ENCODE results near the gene LPAR3. TPM values are rescaled to one million over a fixed set of nuclear protein-coding genes. Genes with fewer than 3 reads are reported as not detected.

Gene LPAR3
- total and polyA plus RNA-seq, 2 of the 4 experiments (the other 2 are of a cell fraction) = 0.09 to 0.18 TPM

DNA sequence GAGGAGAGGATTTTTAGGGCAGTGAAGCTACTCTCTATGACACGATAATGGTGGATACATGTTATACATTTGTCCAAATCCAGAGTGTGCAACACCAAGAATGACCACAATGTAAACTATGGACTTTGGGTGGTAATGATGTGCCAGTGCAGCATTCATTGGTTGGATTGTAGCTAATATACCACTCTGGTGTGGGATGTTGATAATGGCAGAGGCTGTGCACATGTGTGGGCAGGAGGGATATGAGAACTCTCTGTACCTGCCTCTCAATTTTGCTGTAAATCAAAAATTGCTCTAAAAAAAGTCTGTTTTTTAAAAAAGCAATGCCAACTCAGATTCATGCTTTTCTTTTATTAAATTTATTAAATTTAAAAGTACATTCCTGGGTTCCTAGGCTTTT is 27.2 kb upstream of the LPAR3 start:
- no peak overlapping the region for H3K56ac ChIP-seq (ENCODE audit: extremely low read depth, insufficient read depth, low read length)
- H3K9ac ChIP-seq (ENCODE audit: low read depth, low read length) = no peak overlapping the region
- no peak overlapping the region for H4K91ac ChIP-seq (ENCODE audit: insufficient read depth, low read depth, low read length)
- no peak overlapping the region for H3K23ac ChIP-seq (ENCODE audit: low read depth, low read length)
- in situ Hi-C loops (cut with MboI; ENCODE audit: low sequenced_read_pairs) = loop anchor here (10.0 kb wide), 1 partner anchor 785 kb away; no protein-coding TSS in a partner anchor
- H3K18ac ChIP-seq (ENCODE audit: low read depth, low read length) = no peak overlapping the region
- dilution Hi-C loops (cut with HindIII; ENCODE audit: low sequenced_read_pairs, unreplicated experiment) = no loop called here
- no peak overlapping the region for H2BK5ac ChIP-seq (ENCODE audit: low read depth, low read length, poor library complexity, severe bottlenecking)
- H2BK15ac ChIP-seq (ENCODE audit: low read depth, low read length) = no peak overlapping the region
- no peak overlapping the region for H2AK5ac ChIP-seq (ENCODE audit: low read depth, low read length)
- H3K27me3 ChIP-seq (ENCODE audit: control insufficient read depth, insufficient read depth, low read length) = peaks cover 29% of the 10 kb centered on the region
- H3K9me3 ChIP-seq (ENCODE audit: control insufficient read depth, insufficient read depth, low read length) = no peaks in the 10 kb centered on the region
- H2AFZ ChIP-seq (replicated peaks; ENCODE audit: low read length, poor library complexity) = no peak overlapping the region
- ChIA-PET CTCF (no interaction called here), POLR2A (ENCODE audit: unreplicated experiment) (interaction anchor here (0.5 kb wide), 1 partner anchor 802 kb away, joined by 3 read pairs; no protein-coding TSS in a partner anchor)
- H4K8ac ChIP-seq (ENCODE audit: low read depth in 2 of 2, low read length in 2 of 2) = no peak overlapping the region
- no peak overlapping the region for H2BK20ac ChIP-seq (ENCODE audit: low read depth, low read length)
- no peak overlapping the region for H3K14ac ChIP-seq (replicated peaks; ENCODE audit: low read depth, low read length)
- no peaks in the 10 kb centered on the region for H3K36me3 ChIP-seq (ENCODE audit: control insufficient read depth, insufficient read depth, low read length)
- H3K27ac ChIP-seq (ENCODE audit: insufficient read depth, low read length) = no peak overlapping the region
- ATAC-seq (ENCODE audit: low read depth) = no peak
- no peak overlapping the region for H3K4me2 ChIP-seq (ENCODE audit: low read depth, low read length)
- H2BK120ac ChIP-seq (ENCODE audit: low read depth, low read length) = no peak overlapping the region
- no peak for TF ChIP-seq FOS (IDR thresholded peaks at IDR 0.05; ENCODE audit: low read depth, low read length)
- TF ChIP-seq BHLHE40 (IDR thresholded peaks at IDR 0.05; ENCODE audit: low read depth, low read length) = no peak
- TF ChIP-seq POLR2A (IDR thresholded peaks at IDR 0.05; ENCODE audit: low read depth, low read length) = no peak
- TF ChIP-seq CHD1 (IDR thresholded peaks at IDR 0.05; ENCODE audit: low read depth, low read length) = no peak
- TF ChIP-seq, protein P1, sequence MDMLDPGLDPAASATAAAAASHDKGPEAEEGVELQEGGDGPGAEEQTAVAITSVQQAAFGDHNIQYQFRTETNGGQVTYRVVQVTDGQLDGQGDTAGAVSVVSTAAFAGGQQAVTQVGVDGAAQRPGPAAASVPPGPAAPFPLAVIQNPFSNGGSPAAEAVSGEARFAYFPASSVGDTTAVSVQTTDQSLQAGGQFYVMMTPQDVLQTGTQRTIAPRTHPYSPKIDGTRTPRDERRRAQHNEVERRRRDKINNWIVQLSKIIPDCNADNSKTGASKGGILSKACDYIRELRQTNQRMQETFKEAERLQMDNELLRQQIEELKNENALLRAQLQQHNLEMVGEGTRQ (IDR thresholded peaks at IDR 0.05; ENCODE audit: low read depth, low read length) = no peak
- no peak for TF ChIP-seq RFX5 (IDR thresholded peaks at IDR 0.05; ENCODE audit: low read depth, low read length)
- no peak for TF ChIP-seq MAZ (IDR thresholded peaks at IDR 0.05; ENCODE audit: borderline replicate concordance, low read depth, low read length)
- no peak for TF ChIP-seq RAD21 (IDR thresholded peaks at IDR 0.05; ENCODE audit: low read length)
- TF ChIP-seq CEBPB (IDR thresholded peaks at IDR 0.05; ENCODE audit: low read depth, low read length) = no peak
- TF ChIP-seq RCOR1 (IDR thresholded peaks at IDR 0.05; ENCODE audit: insufficient replicate concordance, low read length) = no peak
- TF ChIP-seq, protein P2, sequence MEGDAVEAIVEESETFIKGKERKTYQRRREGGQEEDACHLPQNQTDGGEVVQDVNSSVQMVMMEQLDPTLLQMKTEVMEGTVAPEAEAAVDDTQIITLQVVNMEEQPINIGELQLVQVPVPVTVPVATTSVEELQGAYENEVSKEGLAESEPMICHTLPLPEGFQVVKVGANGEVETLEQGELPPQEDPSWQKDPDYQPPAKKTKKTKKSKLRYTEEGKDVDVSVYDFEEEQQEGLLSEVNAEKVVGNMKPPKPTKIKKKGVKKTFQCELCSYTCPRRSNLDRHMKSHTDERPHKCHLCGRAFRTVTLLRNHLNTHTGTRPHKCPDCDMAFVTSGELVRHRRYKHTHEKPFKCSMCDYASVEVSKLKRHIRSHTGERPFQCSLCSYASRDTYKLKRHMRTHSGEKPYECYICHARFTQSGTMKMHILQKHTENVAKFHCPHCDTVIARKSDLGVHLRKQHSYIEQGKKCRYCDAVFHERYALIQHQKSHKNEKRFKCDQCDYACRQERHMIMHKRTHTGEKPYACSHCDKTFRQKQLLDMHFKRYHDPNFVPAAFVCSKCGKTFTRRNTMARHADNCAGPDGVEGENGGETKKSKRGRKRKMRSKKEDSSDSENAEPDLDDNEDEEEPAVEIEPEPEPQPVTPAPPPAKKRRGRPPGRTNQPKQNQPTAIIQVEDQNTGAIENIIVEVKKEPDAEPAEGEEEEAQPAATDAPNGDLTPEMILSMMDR (conservative IDR thresholded peaks at IDR 0.05; ENCODE audit: low read depth, low read length) = no peak
- TF ChIP-seq, protein P3, sequence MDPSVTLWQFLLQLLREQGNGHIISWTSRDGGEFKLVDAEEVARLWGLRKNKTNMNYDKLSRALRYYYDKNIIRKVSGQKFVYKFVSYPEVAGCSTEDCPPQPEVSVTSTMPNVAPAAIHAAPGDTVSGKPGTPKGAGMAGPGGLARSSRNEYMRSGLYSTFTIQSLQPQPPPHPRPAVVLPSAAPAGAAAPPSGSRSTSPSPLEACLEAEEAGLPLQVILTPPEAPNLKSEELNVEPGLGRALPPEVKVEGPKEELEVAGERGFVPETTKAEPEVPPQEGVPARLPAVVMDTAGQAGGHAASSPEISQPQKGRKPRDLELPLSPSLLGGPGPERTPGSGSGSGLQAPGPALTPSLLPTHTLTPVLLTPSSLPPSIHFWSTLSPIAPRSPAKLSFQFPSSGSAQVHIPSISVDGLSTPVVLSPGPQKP (IDR thresholded peaks at IDR 0.05; ENCODE audit: borderline replicate concordance, low read depth, low read length) = no peak
- no peak for TF ChIP-seq NFE2L2 (IDR thresholded peaks at IDR 0.05; ENCODE audit: low read depth, low read length)
- DNase-seq = no peak
- H4K5ac ChIP-seq (ENCODE audit: low read depth, low read length) = no peak overlapping the region
- no peak overlapping the region for H3K4ac ChIP-seq (ENCODE audit: low read depth, low read length)
- no peaks in the 10 kb centered on the region; the same call in 1 of the 2 replicates for H3K9me1 ChIP-seq (ENCODE audit: insufficient read depth, low read length)
- intact Hi-C loops (cut with micrococcal nuclease) = no loop called here
- no TSS peak for BruUV-seq (replicated peaks)
- H3K79me1 ChIP-seq (ENCODE audit: low read depth in 1 of 2, low read length in 2 of 2) = no peaks in the 10 kb centered on the region
- no peak overlapping the region for H3K4me3 ChIP-seq (ENCODE audit: insufficient read depth, low read depth, low read length)
- WGBS, 2 experiments (ENCODE audit: extremely low coverage in 2 of 2, insufficient read length in 1 of 2) = 80% methylated on average over 1 of the region's 1 CpG; no CpG with 5 or more reads in 1 of the 2 experiments
- H3K4me1 ChIP-seq (ENCODE audit: control insufficient read depth, insufficient read depth, low read length) = no peaks in the 10 kb centered on the region
- H4K20me1 ChIP-seq (ENCODE audit: insufficient read depth, low read length) = no peaks in the 10 kb centered on the region
- H2AK9ac ChIP-seq (replicated peaks; ENCODE audit: low read depth, low read length, poor library complexity) = no peak overlapping the region

All from IMR-90 (cell line).